Muscle of leg (tissue), 11 donors: ENCODE results near the gene ATP11B. TPM values are rescaled to one million over a fixed set of nuclear protein-coding genes. Genes with fewer than 3 reads are reported as not detected.
"Not testable (repeated sequence)": the region's sequence is repeated elsewhere in the genome, so short reads cannot be mapped to it uniquely, and the experiment has no call there.

Experiments used
- DNase-seq: peaks from one replicate; pipeline ENCODE4 v3.0.0; 2013
- H3K27ac ChIP-seq: one replicate; pipeline ENCODE4 v1.5.1; 2013; ENCODE audit warnings: mild to moderate bottlenecking, low read length, control low read depth
- H3K27me3 ChIP-seq: one replicate; pipeline ENCODE4 v1.6.1; 2013; ENCODE audit warnings: low read length; ENCODE audit not compliant: control insufficient read depth, insufficient read depth
- H3K36me3 ChIP-seq: one replicate; pipeline ENCODE4 v1.6.1; 2013; ENCODE audit warnings: low read length; ENCODE audit not compliant: control insufficient read depth, insufficient read depth
- H3K4me1 ChIP-seq: one replicate; pipeline ENCODE4 v1.6.1; 2013; ENCODE audit warnings: low read length; ENCODE audit not compliant: control insufficient read depth, insufficient read depth
- H3K4me3 ChIP-seq: one replicate; pipeline ENCODE4 v1.5.1; 2013; ENCODE audit warnings: low read length, control low read depth
- H3K9me3 ChIP-seq: replicated peaks from 2 replicates; pipeline ENCODE4 v1.6.1; 2013; ENCODE audit warnings: low read depth, low read length; ENCODE audit not compliant: control insufficient read depth
- WGBS: methylation state at CpG from one replicate; pipeline ENCODE4 v1.1.5; 2013; ENCODE audit warnings: missing lambda C conversion rate; ENCODE audit not compliant: insufficient coverage; 5-methylcytosine and 5-hydroxymethylcytosine counted together
- polyA plus RNA-seq, 8 donors: library from polyadenylated mRNA; unstranded; fragments of 120-200 nt; gene quantifications; one replicate each; pipeline versions ENCODE4 v1.2.1 to v1.2.3, GENCODE V29; 2013; ENCODE audit warnings: inconsistent platforms in 1 of 8, low replicate concordance in 1 of 8; ENCODE audit not compliant: insufficient read length in 8 of 8, insufficient read depth in 1 of 8
- total RNA-seq: library from RNA; stranded (reverse); fragments of 120-200 nt; gene quantifications from one replicate; pipeline ENCODE4 v1.2.4, GENCODE V29; 2013

ATP11B gene
- total and polyA plus RNA-seq, 9 donors: 26.5 to 58.5 (median 41.9) TPM

GRCh38 chr3:182870917-182871316 is 77.6 kb downstream of the ATP11B start:
- WGBS: 100% methylated on average over 1 of the region's 3 CpGs
- not testable (repeated sequence) for H3K4me1 ChIP-seq, H3K27me3 ChIP-seq, DNase-seq, H3K9me3 ChIP-seq, H3K27ac ChIP-seq, H3K4me3 ChIP-seq
- H3K36me3 ChIP-seq: peaks cover 30% of the 10 kb centered on the region

- H3K36me3 ChIP-seq: peaks cover 13% of the 10 kb centered on the region
- no CpG with 5 or more reads among the region's 1 CpG for WGBS
- no peak for DNase-seq
These were observed 85.8 kb downstream of the ATP11B start for GRCh38 chr3:182879031-182879611.

GRCh38 chr3:182886497-182886896 is 93.2 kb downstream of the ATP11B start:
- Histone ChIP-seq H3K27me3 (no peaks in the 10 kb centered on the region), H3K4me3 (no peak overlapping the region), H3K4me1 (no peaks in the 10 kb centered on the region), H3K36me3 (peaks cover 5% of the 10 kb centered on the region), H3K27ac (no peak overlapping the region), H3K9me3 (no peaks in the 10 kb centered on the region)
- DNase-seq: no peak

More at GRCh38 chr3:182879031-182879611, 85.8 kb downstream of the ATP11B start:
- no peaks in the 10 kb centered on the region for H3K9me3 ChIP-seq
- no peaks in the 10 kb centered on the region for H3K27me3 ChIP-seq
- no peak overlapping the region for H3K4me3 ChIP-seq
- no peak overlapping the region for H3K27ac ChIP-seq
- H3K4me1 ChIP-seq: no peaks in the 10 kb centered on the region

GRCh38 chr3:182889948-182890629 is 96.8 kb downstream of the ATP11B start:
- H3K9me3 ChIP-seq: no peaks in the 10 kb centered on the region
- no CpG with 5 or more reads among the region's 3 CpGs for WGBS
- no peak overlapping the region for H3K4me3 ChIP-seq
- DNase-seq: no peak
- no peaks in the 10 kb centered on the region for H3K4me1 ChIP-seq
- no peaks in the 10 kb centered on the region for H3K27me3 ChIP-seq
- H3K36me3 ChIP-seq: peaks cover 10% of the 10 kb centered on the region
- no peak overlapping the region for H3K27ac ChIP-seq

GRCh38 chr3:182891364-182891763 is 98.1 kb downstream of the ATP11B start:
- Histone ChIP-seq H3K4me3 (no peak overlapping the region), H3K9me3 (no peaks in the 10 kb centered on the region), H3K36me3 (peaks cover 10% of the 10 kb centered on the region), H3K4me1 (no peaks in the 10 kb centered on the region), H3K27ac (no peak overlapping the region), H3K27me3 (no peaks in the 10 kb centered on the region)
- no peak for DNase-seq
- no CpG with 5 or more reads among the region's 1 CpG for WGBS

GRCh38 chr3:182892226-182892625 is 98.9 kb downstream of the ATP11B start:
- Histone ChIP-seq H3K36me3 (peaks cover 10% of the 10 kb centered on the region), H3K27ac (no peak overlapping the region), H3K27me3 (no peaks in the 10 kb centered on the region), H3K4me3 (no peak overlapping the region), H3K4me1 (no peaks in the 10 kb centered on the region), H3K9me3 (no peaks in the 10 kb centered on the region)
- DNase-seq: no peak
- 89% methylated on average over 4 of the region's 4 CpGs for WGBS

GRCh38 chr3:182895513-182896112 is 102.3 kb downstream of the ATP11B start:
- DNase-seq: no peak
- 86% methylated on average over 4 of the region's 8 CpGs for WGBS
- Histone ChIP-seq H3K4me3 (no peak overlapping the region), H3K27ac (no peak overlapping the region), H3K4me1 (no peaks in the 10 kb centered on the region), H3K36me3 (peaks cover 7% of the 10 kb centered on the region), H3K9me3 (no peaks in the 10 kb centered on the region), H3K27me3 (no peaks in the 10 kb centered on the region)

GRCh38 chr3:182896553-182896952 is 103.2 kb downstream of the ATP11B start:
- Histone ChIP-seq H3K27me3 (no peaks in the 10 kb centered on the region), H3K4me3 (no peak overlapping the region), H3K36me3 (peaks cover 7% of the 10 kb centered on the region), H3K27ac (no peak overlapping the region), H3K9me3 (no peaks in the 10 kb centered on the region), H3K4me1 (no peaks in the 10 kb centered on the region)
- DNase-seq: no peak
- WGBS: no CpG with 5 or more reads among the region's 2 CpGs

GRCh38 chr3:182902236-182902635 is 108.9 kb downstream of the ATP11B start:
- Histone ChIP-seq H3K27me3 (no peaks in the 10 kb centered on the region), H3K4me1 (no peaks in the 10 kb centered on the region), H3K36me3 (peaks cover 15% of the 10 kb centered on the region), H3K4me3 (no peak overlapping the region), H3K27ac (no peak overlapping the region), H3K9me3 (no peaks in the 10 kb centered on the region)
- no peak for DNase-seq
- no CpG with 5 or more reads among the region's 5 CpGs for WGBS

- Histone ChIP-seq H3K36me3 (peaks cover 13% of the 10 kb centered on the region), H3K4me3 (no peak overlapping the region), H3K27ac (no peak overlapping the region), H3K4me1 (no peaks in the 10 kb centered on the region), H3K27me3 (no peaks in the 10 kb centered on the region), H3K9me3 (no peaks in the 10 kb centered on the region)
- no peak for DNase-seq
- WGBS: no CpG with 5 or more reads among the region's 3 CpGs
These were observed 110.9 kb downstream of the ATP11B start for GRCh38 chr3:182904164-182904563.
